A673 (cell line): Measurements from ENCODE around the gene GALNT18. TPM values are rescaled to one million over a fixed set of nuclear protein-coding genes. Genes with fewer than 3 reads are reported as not detected.
A peak's percentile ranks its signal among the peaks of the same experiment; 100 is the strongest.

Experiments
- BruUV-seq: library from RNA; stranded (reverse); fragments of 400-500 nt; replicated peaks from 2 replicates; lab custom pipeline; 2021; lab: Mats Ljungman, UMichigan
- CTCF ChIA-PET: fragments of 300-600 bp; sonication (Branson Sonifier 250); formaldehyde crosslinking; loops from one replicate; lab custom pipeline; 2022; ENCODE audit warnings: antibody characterized with exemption; lab: Charles Lee
- POLR2A ChIA-PET: fragments of 300-600 bp; sonication (Branson Sonifier 250); formaldehyde crosslinking; loops from one replicate; lab custom pipeline; 2022; ENCODE audit warnings: antibody characterized with exemption; ENCODE audit not compliant: low non-redundant PET; lab: Charles Lee
- DNase-seq: peaks from one replicate; pipeline ENCODE4 v3.0.0-alpha.2; 2015; ENCODE audit warnings: low spot score
- H3K27ac ChIP-seq: fragments of 200-600 bp; sonication (generic); 2 replicates; pipeline ENCODE4 v1.5.1; 2016; ENCODE audit warnings: mixed run types, low read depth, mild to moderate bottlenecking, mixed read lengths, antibody characterized with exemption, low read length; ENCODE audit not compliant: poor library complexity, severe bottlenecking
- H3K27me3 ChIP-seq: fragments of 200-600 bp; sonication (generic); replicated peaks from 2 replicates; pipeline ENCODE4 v1.6.1; 2017; ENCODE audit warnings: mixed run types, low read depth, mild to moderate bottlenecking, mixed read lengths, antibody characterized with exemption, low read length; ENCODE audit not compliant: insufficient read depth, poor library complexity
- H3K36me3 ChIP-seq: fragments of 200-600 bp; sonication (generic); 2 replicates; pipeline ENCODE4 v1.6.1; 2016; ENCODE audit warnings: mixed run types, mild to moderate bottlenecking, mixed read lengths, antibody characterized with exemption, low read length; ENCODE audit not compliant: insufficient read depth, poor library complexity, severe bottlenecking
- H3K4me1 ChIP-seq: fragments of 200-600 bp; sonication (generic); 2 replicates; pipeline ENCODE4 v1.6.1; 2017; ENCODE audit warnings: mixed run types, mild to moderate bottlenecking, mixed read lengths, antibody characterized with exemption, low read length; ENCODE audit not compliant: insufficient read depth, poor library complexity, severe bottlenecking
- H3K4me3 ChIP-seq: fragments of 200-600 bp; sonication (generic); 2 replicates; pipeline ENCODE4 v1.5.1; 2016; ENCODE audit warnings: low read depth, mixed run types, mild to moderate bottlenecking, mixed read lengths, low read length; ENCODE audit not compliant: poor library complexity, severe bottlenecking
- H3K9me3 ChIP-seq: fragments of 200-600 bp; sonication (generic); 2 replicates; pipeline ENCODE4 v1.6.1; 2016; ENCODE audit warnings: mixed run types, low read depth, mild to moderate bottlenecking, mixed read lengths, antibody characterized with exemption, low read length; ENCODE audit not compliant: poor library complexity, severe bottlenecking
- EZH2 ChIP-seq: fragments of 200-600 bp; sonication (generic); IDR thresholded peaks from 2 replicates; pipeline ENCODE4 v1.6.1; 2017; ENCODE audit warnings: borderline replicate concordance, low read depth, mild to moderate bottlenecking, mixed read lengths, antibody characterized with exemption, low read length; ENCODE audit not compliant: poor library complexity, severe bottlenecking
- intact Hi-C: fragments of 100-400 bp; cut with micrococcal nuclease; formaldehyde crosslinking; loops from one replicate; pipeline ENCODE4 v1.10.0; 2022; ENCODE audit not compliant: unreplicated experiment
- total RNA-seq: library from RNA; stranded (reverse); gene quantifications from 2 replicates; pipeline ENCODE4 v1.2.3, GENCODE V29; 2021
- TF ChIP-seq, protein P1 (sequence below): fragments of 300-800, 200-600 bp; sonication (generic); conservative IDR thresholded peaks from 2 replicates; pipeline ENCODE4 v1.5.1; 2017; ENCODE audit warnings: low read depth, mild to moderate bottlenecking, antibody characterized with exemption, low read length, moderate library complexity, mixed read lengths

GALNT18 gene
- total RNA-seq, 1 experiment from 2014 or later: 0.37 TPM

DNA sequence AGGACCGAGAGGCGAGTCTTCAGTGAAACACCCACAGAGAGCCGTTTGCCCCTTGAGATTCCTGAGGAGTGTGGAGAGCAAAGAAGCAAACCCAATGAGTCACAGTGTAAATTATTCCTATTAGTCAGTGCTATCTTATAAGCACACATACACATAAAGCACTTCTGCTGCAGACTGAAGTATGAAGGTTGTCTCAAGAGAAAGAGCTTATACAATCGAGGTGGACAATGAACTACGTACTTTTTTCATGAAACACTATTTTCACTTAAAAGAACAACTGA lies 37.3 kb downstream of the GALNT18 start:
- no peaks in the 10 kb centered on the region for H3K36me3 ChIP-seq
- no peaks in the 10 kb centered on the region for H3K9me3 ChIP-seq
- H3K27ac ChIP-seq: no peak overlapping the region
- ChIA-PET POLR2A (no interaction called here), CTCF (no interaction called here)
- no peaks in the 10 kb centered on the region for H3K27me3 ChIP-seq
- no peaks in the 10 kb centered on the region for H3K4me1 ChIP-seq
- TF ChIP-seq EZH2: no peak
- TF ChIP-seq, protein P1, sequence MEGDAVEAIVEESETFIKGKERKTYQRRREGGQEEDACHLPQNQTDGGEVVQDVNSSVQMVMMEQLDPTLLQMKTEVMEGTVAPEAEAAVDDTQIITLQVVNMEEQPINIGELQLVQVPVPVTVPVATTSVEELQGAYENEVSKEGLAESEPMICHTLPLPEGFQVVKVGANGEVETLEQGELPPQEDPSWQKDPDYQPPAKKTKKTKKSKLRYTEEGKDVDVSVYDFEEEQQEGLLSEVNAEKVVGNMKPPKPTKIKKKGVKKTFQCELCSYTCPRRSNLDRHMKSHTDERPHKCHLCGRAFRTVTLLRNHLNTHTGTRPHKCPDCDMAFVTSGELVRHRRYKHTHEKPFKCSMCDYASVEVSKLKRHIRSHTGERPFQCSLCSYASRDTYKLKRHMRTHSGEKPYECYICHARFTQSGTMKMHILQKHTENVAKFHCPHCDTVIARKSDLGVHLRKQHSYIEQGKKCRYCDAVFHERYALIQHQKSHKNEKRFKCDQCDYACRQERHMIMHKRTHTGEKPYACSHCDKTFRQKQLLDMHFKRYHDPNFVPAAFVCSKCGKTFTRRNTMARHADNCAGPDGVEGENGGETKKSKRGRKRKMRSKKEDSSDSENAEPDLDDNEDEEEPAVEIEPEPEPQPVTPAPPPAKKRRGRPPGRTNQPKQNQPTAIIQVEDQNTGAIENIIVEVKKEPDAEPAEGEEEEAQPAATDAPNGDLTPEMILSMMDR: no peak
- intact Hi-C loops: no loop called here
- DNase-seq: peak; percentile 17
- H3K4me3 ChIP-seq: no peak overlapping the region
- no TSS peak for BruUV-seq

DNA sequence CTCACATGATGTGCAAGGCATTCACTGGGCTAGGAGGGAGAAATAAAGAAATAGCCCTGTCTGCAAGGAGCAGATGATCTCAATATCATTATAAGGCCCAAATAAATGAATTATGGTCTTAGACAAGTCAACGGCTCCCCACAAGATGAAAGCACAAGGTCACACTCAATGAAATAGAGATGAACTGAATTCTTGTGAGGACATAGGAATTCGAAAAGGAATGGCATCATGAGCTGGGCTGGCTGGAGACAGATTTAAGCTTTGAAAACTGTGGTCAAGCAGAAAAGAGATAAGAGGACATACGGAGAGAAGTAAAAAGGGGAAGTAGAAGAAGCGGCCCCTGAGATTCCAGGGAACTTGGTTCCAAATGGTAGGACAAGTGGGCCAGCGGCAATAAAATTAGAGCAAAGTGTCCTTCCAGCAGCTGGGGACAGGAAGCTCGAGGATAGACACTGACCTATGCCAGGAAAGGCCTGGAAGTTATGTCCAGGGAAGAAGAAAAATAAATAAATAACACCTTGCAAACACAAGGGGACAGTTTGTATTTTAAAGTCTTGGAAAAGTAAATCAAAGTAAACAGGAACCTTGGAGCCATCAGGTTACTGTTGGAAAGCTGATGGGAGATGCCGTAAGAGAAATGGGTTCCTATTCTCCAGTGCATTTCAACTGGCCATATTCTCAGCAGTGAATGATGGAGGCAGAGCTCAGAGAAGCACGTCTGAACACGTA lies 37.8 kb downstream of the GALNT18 start:
- DNase-seq: no peak
- BruUV-seq: no TSS peak
- H3K4me3 ChIP-seq: no peak overlapping the region
- ChIA-PET CTCF (no interaction called here), POLR2A (no interaction called here)
- H3K27me3 ChIP-seq: no peaks in the 10 kb centered on the region
- H3K27ac ChIP-seq: no peak overlapping the region
- intact Hi-C loops: no loop called here
- no peaks in the 10 kb centered on the region for H3K4me1 ChIP-seq
- no peaks in the 10 kb centered on the region for H3K9me3 ChIP-seq
- H3K36me3 ChIP-seq: no peaks in the 10 kb centered on the region
- TF ChIP-seq, protein P1: no peak
- TF ChIP-seq EZH2: no peak

DNA sequence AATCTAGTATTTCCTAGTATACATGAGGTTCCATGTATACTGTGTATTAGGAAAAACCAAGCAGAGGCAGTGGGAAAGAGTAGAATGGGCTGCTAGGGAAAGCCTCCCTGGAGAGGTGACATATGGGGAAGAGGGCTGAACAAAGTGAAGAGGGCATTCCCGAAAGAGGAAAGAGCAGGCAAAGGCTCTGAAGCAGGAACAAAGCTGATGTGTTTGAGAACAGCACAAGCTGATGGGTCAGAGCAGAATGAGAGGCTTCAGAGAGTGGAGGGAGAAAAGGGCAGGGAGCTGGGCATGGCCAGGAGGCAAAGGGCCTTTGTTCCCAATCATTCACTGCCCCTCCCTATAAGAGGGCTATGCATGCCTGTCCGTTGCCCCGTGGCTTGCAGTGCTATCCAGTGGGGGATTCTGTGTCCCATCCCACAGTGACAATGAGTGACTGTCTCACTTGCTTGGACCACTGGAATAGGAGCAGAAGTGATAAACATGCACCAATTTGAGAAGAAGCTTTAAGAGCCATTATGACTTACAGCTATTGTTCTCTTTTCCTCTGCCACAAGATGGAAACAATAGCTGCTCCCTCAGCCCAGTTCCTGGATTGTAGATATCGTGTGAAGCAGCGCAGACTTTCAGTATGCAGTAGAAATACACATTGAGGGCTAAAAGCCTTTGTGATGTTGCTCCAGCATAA lies 39.6 kb downstream of the GALNT18 start:
- CTCF ChIA-PET: no interaction called here
- DNase-seq: no peak
- Histone ChIP-seq H3K36me3 (no peaks in the 10 kb centered on the region), H3K4me1 (no peaks in the 10 kb centered on the region), H3K9me3 (no peaks in the 10 kb centered on the region), H3K4me3 (no peak overlapping the region), H3K27me3 (no peaks in the 10 kb centered on the region), H3K27ac (no peak overlapping the region)
- intact Hi-C loops: no loop called here
- POLR2A ChIA-PET: no interaction called here
- no peak for TF ChIP-seq EZH2
- TF ChIP-seq, protein P1: no peak
- no TSS peak for BruUV-seq
